HS-5 (cell line): ENCODE results near the gene LRIT3.

ENCODE experiments used
- DNase-seq: peaks from one replicate; pipeline ENCODE4 v3.0.0-alpha.2; 2012; ENCODE audit warnings: low read depth

Gene LRIT3

GRCh38 chr4:109908731-109909130 is 60.8 kb downstream of the LRIT3 start:
- no peak for DNase-seq

GRCh38 chr4:109910256-109910655 is 62.3 kb downstream of the LRIT3 start:
- DNase-seq, result no peak

GRCh38 chr4:109912706-109913595 is 65.0 kb downstream of the LRIT3 start, which contains the start of gene EGF:
TSS of gene EGF (plus strand) at chr4:109912883. CDS start at chr4:109913336, 453 bp downstream.
- DNase-seq, result no peak

GRCh38 chr4:109913596-109914241 is 65.8 kb downstream of the LRIT3 start:
- DNase-seq, result no peak

DNA sequence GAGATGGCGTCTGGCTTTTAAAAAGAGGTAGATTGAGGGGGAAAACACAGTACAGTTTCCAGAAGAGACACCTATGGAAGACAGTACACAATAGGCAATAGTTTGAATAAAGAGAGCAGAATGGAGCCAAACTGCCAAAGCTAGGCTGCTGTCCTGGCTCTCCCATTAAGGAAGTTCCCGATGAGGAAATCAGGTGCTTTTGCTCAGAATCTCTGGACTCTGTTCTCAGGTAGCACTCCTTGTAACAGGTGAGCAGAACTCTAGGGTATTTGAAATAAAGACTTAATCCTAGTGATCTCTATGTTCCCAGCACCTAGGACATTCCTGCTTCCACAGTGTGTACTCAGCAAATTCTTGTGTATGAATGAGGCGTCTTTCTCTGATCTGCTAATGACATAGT is 66.4 kb downstream of the LRIT3 start:
- DNase-seq, result no peak

DNA sequence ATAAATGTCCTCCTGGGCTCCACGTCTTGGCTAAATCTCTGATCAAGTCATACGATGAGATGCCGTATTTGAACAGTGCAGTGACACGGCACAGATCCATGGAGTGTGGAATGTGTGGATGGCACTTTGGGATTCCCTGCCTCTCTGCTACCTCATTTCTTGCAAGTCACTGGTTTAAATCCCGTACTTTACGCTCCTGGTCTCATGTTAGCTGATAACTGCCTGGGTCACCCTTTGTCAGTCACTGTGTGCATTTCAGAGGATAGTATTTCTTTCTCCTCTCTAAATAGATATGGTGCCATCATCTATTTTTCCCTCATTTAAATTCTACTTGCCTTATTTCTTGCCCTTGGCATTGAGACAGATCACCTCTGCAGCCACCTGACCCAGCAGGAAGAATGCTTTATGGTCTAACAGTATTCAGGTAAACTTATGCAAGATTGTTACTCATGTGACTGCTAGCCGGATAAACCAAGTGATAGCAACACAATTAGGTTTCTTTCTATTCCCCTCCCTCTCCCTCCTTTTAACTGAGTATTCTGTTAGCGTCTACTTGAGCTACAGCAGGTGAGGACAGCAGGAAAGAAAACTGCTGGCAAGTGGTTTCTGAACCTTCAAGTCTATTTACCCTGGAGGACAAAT is 67.6 kb downstream of the LRIT3 start:
- no peak for DNase-seq

GRCh38 chr4:109916027-109916409 is 68.1 kb downstream of the LRIT3 start:
- no peak for DNase-seq

GRCh38 chr4:109921384-109921808 is 73.5 kb downstream of the LRIT3 start:
- peak; percentile 72 for DNase-seq
